ENCODE results near the gene CWH43.
"Not testable (repeated sequence)": the region's sequence is repeated elsewhere in the genome, so short reads cannot be mapped to it uniquely, and the experiment has no call there.

Gene CWH43

GRCh38 chr4:49096215-49096614, 110.1 kb downstream of the CWH43 start:
- DNase-seq (ENCODE audit: low read depth, low spot score), result not testable (repeated sequence)

GRCh38 chr4:49096627-49097026, 110.6 kb downstream of the CWH43 start:
- DNase-seq (ENCODE audit: low read depth, low spot score), result not testable (repeated sequence)

DNA sequence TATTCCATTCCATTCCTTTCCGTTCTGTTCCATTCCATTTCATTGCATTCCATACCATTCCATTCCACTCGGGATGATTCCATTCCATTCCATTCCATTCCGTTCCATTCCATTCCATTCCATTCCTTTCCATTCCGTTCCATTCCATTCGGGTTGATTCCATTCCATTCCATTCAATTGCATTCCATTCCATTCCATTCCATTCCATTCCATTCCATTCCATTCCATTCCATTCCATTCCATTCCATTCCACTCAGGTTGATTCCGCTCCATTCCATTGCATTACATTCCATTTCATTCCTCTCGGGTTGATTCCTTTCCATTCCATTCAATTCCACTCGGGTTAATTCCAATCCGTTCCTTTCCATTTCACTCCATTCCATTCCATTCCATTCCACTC, 111.0 kb downstream of the CWH43 start:
- not testable (repeated sequence) for DNase-seq (ENCODE audit: low read depth, low spot score)

- DNase-seq (ENCODE audit: low read depth, low spot score), result not testable (repeated sequence)
Measured at GRCh38 chr4:49097505-49097904, 111.4 kb downstream of the CWH43 start.

DNA sequence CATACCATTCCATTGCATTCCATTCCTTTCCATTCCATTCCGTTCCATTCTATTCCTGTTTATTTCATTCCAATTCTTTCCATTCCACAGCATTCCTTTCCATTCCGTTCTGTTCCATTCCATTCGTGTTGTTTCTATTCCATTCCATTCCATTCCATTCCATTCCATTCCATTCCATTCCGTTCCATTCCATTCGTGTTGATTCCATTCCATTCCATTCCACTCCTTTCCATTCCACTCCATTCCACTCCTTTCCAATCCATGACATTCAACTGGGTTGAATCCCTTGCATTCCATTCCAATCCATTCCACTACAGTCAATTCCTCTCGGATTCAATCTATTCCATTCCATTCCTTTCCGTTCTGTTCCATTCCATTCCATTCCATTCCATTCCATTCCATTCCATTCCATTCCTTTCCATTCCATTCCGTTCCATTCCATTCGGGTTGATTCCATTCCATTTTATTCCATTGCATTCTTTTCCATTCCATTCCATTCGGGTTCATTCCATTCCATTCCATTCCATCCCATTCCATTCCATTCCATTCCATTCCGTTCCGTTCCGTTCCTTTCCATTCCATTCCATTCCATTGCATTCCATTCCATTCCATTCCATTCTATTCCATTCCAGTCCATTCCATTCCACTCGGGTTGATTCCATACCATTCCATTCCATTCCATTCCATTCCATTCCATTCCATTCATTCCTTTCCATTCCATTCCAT, 112.1 kb downstream of the CWH43 start:
- DNase-seq (ENCODE audit: low read depth, low spot score), result not testable (repeated sequence)

GRCh38 chr4:49099831-49100444, 113.9 kb downstream of the CWH43 start:
- DNase-seq (ENCODE audit: low read depth, low spot score), result not testable (repeated sequence)

GRCh38 chr4:49102344-49102898, 116.3 kb downstream of the CWH43 start:
- DNase-seq (ENCODE audit: low read depth, low spot score), result not testable (repeated sequence)

GRCh38 chr4:49103436-49104136, 117.5 kb downstream of the CWH43 start:
- DNase-seq (ENCODE audit: low read depth, low spot score), result not testable (repeated sequence)

GRCh38 chr4:49104231-49104930, 118.3 kb downstream of the CWH43 start:
- not testable (repeated sequence) for DNase-seq (ENCODE audit: low read depth, low spot score)

DNA sequence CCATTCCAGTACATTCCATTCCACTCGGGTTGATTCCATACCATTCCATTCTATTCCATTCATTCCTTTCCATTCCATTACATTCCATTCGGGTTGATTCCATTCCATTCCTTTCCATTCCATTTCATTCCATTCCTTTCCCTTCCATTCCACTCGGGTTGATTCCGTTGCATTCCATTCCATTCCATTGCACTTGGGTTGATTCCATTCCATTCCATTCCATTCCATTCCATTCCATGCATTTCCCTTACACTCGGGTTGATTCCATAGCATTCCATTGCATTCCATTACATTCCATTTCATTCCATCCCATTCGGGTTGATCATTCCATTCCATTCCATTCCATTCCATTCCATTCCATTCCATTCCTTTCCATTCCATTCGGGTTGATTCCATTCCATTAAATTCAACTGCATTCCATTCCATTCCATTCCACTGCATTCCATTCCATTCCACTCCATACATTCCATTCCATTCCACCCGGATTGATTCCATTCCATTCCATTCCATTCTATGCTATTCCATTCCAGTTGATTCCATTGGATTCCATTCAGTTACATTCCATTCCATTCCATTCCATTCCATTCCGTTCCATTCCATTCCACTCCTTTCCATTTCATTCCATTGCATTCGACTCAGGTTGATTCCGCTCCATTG, 119.3 kb downstream of the CWH43 start:
- not testable (repeated sequence) for DNase-seq (ENCODE audit: low read depth, low spot score)

GRCh38 chr4:49107262-49107661, 121.2 kb downstream of the CWH43 start:
- not testable (repeated sequence) for DNase-seq (ENCODE audit: low read depth, low spot score)

GRCh38 chr4:49108183-49108978, 122.3 kb downstream of the CWH43 start:
- not testable (repeated sequence) for DNase-seq (ENCODE audit: low read depth, low spot score)

GRCh38 chr4:49109567-49110166, 123.6 kb downstream of the CWH43 start:
- not testable (repeated sequence) for DNase-seq (ENCODE audit: low read depth, low spot score)

DNA sequence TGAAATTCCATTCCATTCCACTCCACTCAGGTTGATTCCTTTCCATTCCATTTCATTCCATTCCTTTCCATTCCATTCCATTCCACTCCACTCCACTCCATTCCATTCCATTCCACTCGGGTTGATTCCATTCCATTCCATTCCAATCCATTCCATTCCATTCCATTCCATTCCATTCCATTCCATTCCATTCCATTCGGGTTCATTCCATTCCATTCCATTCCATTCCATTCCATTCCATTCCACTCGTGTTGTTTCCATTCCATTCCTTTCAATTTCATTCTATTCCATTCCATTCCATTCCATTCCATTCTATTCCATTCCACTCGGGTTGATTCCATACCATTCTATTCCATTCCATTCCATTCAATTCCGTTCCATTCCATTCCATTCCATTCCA, 124.5 kb downstream of the CWH43 start:
- DNase-seq (ENCODE audit: low read depth, low spot score), result not testable (repeated sequence)
